Measurements from ENCODE around the gene TXN. TPM values are rescaled to one million over a fixed set of nuclear protein-coding genes. Genes with fewer than 3 reads are reported as not detected.

The TXN gene
- total RNA-seq, 1 donor from 2014 or later, result 302 TPM

DNA sequence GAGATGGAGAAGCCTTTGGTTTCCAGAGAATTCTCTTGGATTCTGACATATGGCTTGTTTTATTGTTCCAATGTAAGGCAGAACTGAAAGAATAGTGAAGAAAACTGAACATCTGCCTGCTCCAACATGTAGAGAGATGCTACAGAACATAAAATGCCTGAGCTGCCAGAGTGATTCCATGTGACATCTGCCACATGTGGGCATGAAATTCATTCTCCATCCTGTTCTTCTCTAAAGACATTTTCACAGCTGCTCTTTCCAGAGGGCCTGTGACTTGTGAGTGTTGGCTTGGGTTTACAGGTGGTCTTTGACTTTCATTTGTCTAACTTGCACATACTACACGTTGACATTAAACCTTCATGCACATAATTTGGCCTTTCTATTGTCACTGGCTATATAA, 33.7 kb upstream of the TXN start:
- Mint-ChIP-seq H3K4me1 (ENCODE audit: low read depth, unreplicated experiment) (peaks cover 2% of the 10 kb centered on the region), H3K36me3 (ENCODE audit: low read depth, unreplicated experiment) (peaks cover 1% of the 10 kb centered on the region), H3K27ac (ENCODE audit: unreplicated experiment) (no peak overlapping the region), H3K27me3 (ENCODE audit: low read depth, unreplicated experiment) (peaks cover 5% of the 10 kb centered on the region), H3K4me3 (ENCODE audit: unreplicated experiment) (no peak overlapping the region), H3K9me3 (ENCODE audit: unreplicated experiment) (peaks cover 6% of the 10 kb centered on the region)
- Histone ChIP-seq H4K20me1 (ENCODE audit: insufficient read depth, low read length) (no peaks in the 10 kb centered on the region), H3K27me3 (ENCODE audit: insufficient read depth, low read length) (no peaks in the 10 kb centered on the region), H3K4me1 (ENCODE audit: insufficient read depth, low read length) (no peaks in the 10 kb centered on the region), H3K9ac (ENCODE audit: low read length) (no peak overlapping the region), H2AFZ (ENCODE audit: low read depth, low read length) (no peak overlapping the region), H3K4me3 (ENCODE audit: insufficient read depth, low read depth, low read length) (no peak overlapping the region), H3K79me2 (ENCODE audit: insufficient read depth, low read length) (no peaks in the 10 kb centered on the region), H3K9me3 (ENCODE audit: insufficient read depth, low read depth, low read length) (no peaks in the 10 kb centered on the region), H3K36me3 (ENCODE audit: insufficient read depth, low read length) (no peaks in the 10 kb centered on the region), H3K4me2 (ENCODE audit: low read length) (no peak overlapping the region), H3K27ac (ENCODE audit: low read depth, low read length) (no peak overlapping the region)
- DNase-seq (ENCODE audit: low read depth) (no peak), FAIRE-seq (no peak)
- TF ChIP-seq EZH2 (IDR thresholded peaks at IDR 0.05; ENCODE audit: insufficient read depth, low read length) (no peak), CTCF (IDR thresholded peaks at IDR 0.05; ENCODE audit: insufficient read depth, low read depth, low read length) (no peak)

DNA sequence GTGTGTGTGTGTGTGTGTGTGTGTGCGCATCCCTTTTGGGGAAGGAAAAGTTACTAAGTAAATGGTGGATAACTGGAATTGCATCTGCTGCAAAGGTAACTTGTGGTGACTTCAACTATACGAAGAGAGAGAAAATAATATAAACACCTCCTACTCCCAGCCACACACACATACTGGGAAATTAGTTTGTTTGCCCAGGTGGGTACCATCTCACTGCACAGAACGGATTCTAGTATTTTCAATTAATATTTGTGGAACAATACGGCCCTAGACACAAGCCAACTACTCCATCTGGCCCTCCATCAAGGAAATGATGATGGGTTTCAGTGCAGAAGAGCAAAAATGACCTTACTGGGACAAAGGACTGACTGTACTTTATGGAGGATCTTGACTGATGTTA, 32.2 kb upstream of the TXN start:
- FAIRE-seq, result no peak
- peaks cover 2% of the 10 kb centered on the region for H3K27me3 Mint-ChIP-seq (ENCODE audit: low read depth, unreplicated experiment)

More for the DNA sequence above, 32.2 kb upstream of the TXN start:
- Histone ChIP-seq H3K79me2 (ENCODE audit: insufficient read depth, low read length) (no peaks in the 10 kb centered on the region), H3K36me3 (ENCODE audit: insufficient read depth, low read length) (no peaks in the 10 kb centered on the region), H3K9ac (ENCODE audit: low read length) (no peak overlapping the region), H3K27me3 (ENCODE audit: insufficient read depth, low read length) (no peaks in the 10 kb centered on the region), H2AFZ (ENCODE audit: low read depth, low read length) (no peak overlapping the region), H4K20me1 (ENCODE audit: insufficient read depth, low read length) (no peaks in the 10 kb centered on the region), H3K9me3 (ENCODE audit: insufficient read depth, low read depth, low read length) (no peaks in the 10 kb centered on the region), H3K27ac (ENCODE audit: low read depth, low read length) (no peak overlapping the region), H3K4me1 (ENCODE audit: insufficient read depth, low read length) (no peaks in the 10 kb centered on the region), H3K4me3 (ENCODE audit: insufficient read depth, low read depth, low read length) (no peak overlapping the region), H3K4me2 (ENCODE audit: low read length) (no peak overlapping the region)
- Mint-ChIP-seq H3K27ac (ENCODE audit: unreplicated experiment) (no peak overlapping the region), H3K4me3 (ENCODE audit: unreplicated experiment) (no peak overlapping the region), H3K36me3 (ENCODE audit: low read depth, unreplicated experiment) (no peaks in the 10 kb centered on the region), H3K4me1 (ENCODE audit: low read depth, unreplicated experiment) (peaks cover 4% of the 10 kb centered on the region), H3K9me3 (ENCODE audit: unreplicated experiment) (peaks cover 2% of the 10 kb centered on the region)
- TF ChIP-seq EZH2 (IDR thresholded peaks at IDR 0.05; ENCODE audit: insufficient read depth, low read length), result no peak
- TF ChIP-seq CTCF (IDR thresholded peaks at IDR 0.05; ENCODE audit: insufficient read depth, low read depth, low read length), result no peak
- no peak for DNase-seq (ENCODE audit: low read depth)
